T-cell (primary cell): ENCODE results near the gene SYNE1. TPM values are rescaled to one million over a fixed set of nuclear protein-coding genes. Genes with fewer than 3 reads are reported as not detected.

ENCODE experiments used
- ATAC-seq, 4 experiments: fragments of 200-7000 bp in 3 of 4; fragments of 150-1000 bp in 1 of 4; cut with Tn5 transposase; replicated peaks in 1 of 4; 1 replicate in 3 of 4; 2 replicates in 1 of 4; pipeline ENCODE4 v1.10.0; 2021; ENCODE audit warnings: moderate library complexity in 3 of 4, mild to moderate bottlenecking in 2 of 4, moderate number of reproducible peaks in 1 of 4
- CTCF ChIA-PET, 2 donors: fragments of 300-600 bp; sonication (Branson Sonifier 250); formaldehyde crosslinking; loops; one replicate each; lab custom pipeline; 2022; ENCODE audit warnings: antibody characterized with exemption in 2 of 2; lab: Charles Lee
- POLR2A ChIA-PET, 2 donors: fragments of 300-600 bp; sonication (Branson Sonifier 250); formaldehyde crosslinking; loops; one replicate each; lab custom pipeline; 2022; ENCODE audit warnings: antibody characterized with exemption in 2 of 2; lab: Charles Lee
- DNase-seq, 35 experiments: peaks; one replicate each; pipeline versions ENCODE4 v3.0.0 to v3.0.0-alpha.2; 2013 to 2023
- H3K27ac ChIP-seq: one replicate; pipeline ENCODE4 v1.5.1; 2013; ENCODE audit warnings: low read length
- H3K27me3 ChIP-seq, 2 experiments: replicated peaks in 1 of 2; 1 replicate in 1 of 2; 2 replicates in 1 of 2; pipeline versions ENCODE4 v1.6.1 to v1.7.0; 2013; ENCODE audit warnings: low read length in 1 of 2, mixed read lengths in 1 of 2; ENCODE audit not compliant: control insufficient read depth in 2 of 2, insufficient read depth in 2 of 2; ENCODE audit errors: extremely low read depth in 1 of 2
- H3K36me3 ChIP-seq, 2 donors: 1 replicate in 1 of 2; 2 replicates in 1 of 2; pipeline versions ENCODE4 v1.6.1 to v1.7.0; 2013; ENCODE audit warnings: low read length in 1 of 2; ENCODE audit not compliant: control insufficient read depth in 2 of 2, insufficient read depth in 1 of 2; ENCODE audit errors: extremely low read depth in 1 of 2
- H3K4me1 ChIP-seq, 2 experiments: 1 replicate in 1 of 2; 2 replicates in 1 of 2; pipeline versions ENCODE4 v1.6.1 to v1.7.0; 2013; ENCODE audit warnings: low read length in 2 of 2, mixed read lengths in 1 of 2; ENCODE audit not compliant: insufficient read depth in 2 of 2, control insufficient read depth in 1 of 2; ENCODE audit errors: extremely low read depth in 1 of 2
- H3K4me3 ChIP-seq, 2 donors: 1 replicate in 1 of 2; 2 replicates in 1 of 2; pipeline versions ENCODE4 v1.5.1 to v1.7.0; 2013; ENCODE audit warnings: mild to moderate bottlenecking in 2 of 2, low read length in 1 of 2, moderate library complexity in 1 of 2; ENCODE audit not compliant: control insufficient read depth in 1 of 2; ENCODE audit errors: extremely low read depth in 1 of 2
- H3K9me3 ChIP-seq: 2 replicates; pipeline ENCODE4 v1.7.0; 2013
- H3K27ac Mint-ChIP-seq, 2 donors: one replicate each; pipeline ENCODE4 v1.8.0; 2020 to 2021; ENCODE audit warnings: mild to moderate bottlenecking in 2 of 2, mixed read lengths in 2 of 2
- H3K27me3 Mint-ChIP-seq, 2 donors: one replicate each; pipeline ENCODE4 v1.8.0; 2021 to 2022; ENCODE audit warnings: mixed read lengths in 2 of 2
- H3K36me3 Mint-ChIP-seq: one replicate; pipeline ENCODE4 v1.8.0; 2021; ENCODE audit warnings: mixed read lengths
- H3K4me1 Mint-ChIP-seq, 3 donors: one replicate each; pipeline ENCODE4 v1.8.0; 2020 to 2022; ENCODE audit warnings: mixed read lengths in 3 of 3, mild to moderate bottlenecking in 1 of 3
- H3K4me3 Mint-ChIP-seq, 3 donors: one replicate each; pipeline ENCODE4 v1.8.0; 2020 to 2022; ENCODE audit warnings: mild to moderate bottlenecking in 3 of 3, mixed read lengths in 3 of 3, moderate library complexity in 3 of 3
- H3K9me3 Mint-ChIP-seq, 3 donors: one replicate each; pipeline ENCODE4 v1.8.0; 2020 to 2022; ENCODE audit warnings: mixed read lengths in 3 of 3
- WGBS: methylation state at CpG from one replicate; pipeline ENCODE4 v1.1.5; 2013; ENCODE audit warnings: missing lambda C conversion rate; ENCODE audit not compliant: insufficient coverage; 5-methylcytosine and 5-hydroxymethylcytosine counted together
- total RNA-seq, 35 experiments: library from RNA in 6 of 35; stranded (reverse) in 6 of 35; fragments of 120-200 nt in 1 of 35; gene quantifications; one replicate each; pipeline versions ENCODE4 v1.2.1 to v1.2.4 and lab custom pipeline; 2013 to 2026

Gene SYNE1
- total RNA-seq, 5 donors from 2014 or later (not counting 1 experiment from before 2014, with no cell fraction given), result 174 to 235 (median 192) TPM

DNA sequence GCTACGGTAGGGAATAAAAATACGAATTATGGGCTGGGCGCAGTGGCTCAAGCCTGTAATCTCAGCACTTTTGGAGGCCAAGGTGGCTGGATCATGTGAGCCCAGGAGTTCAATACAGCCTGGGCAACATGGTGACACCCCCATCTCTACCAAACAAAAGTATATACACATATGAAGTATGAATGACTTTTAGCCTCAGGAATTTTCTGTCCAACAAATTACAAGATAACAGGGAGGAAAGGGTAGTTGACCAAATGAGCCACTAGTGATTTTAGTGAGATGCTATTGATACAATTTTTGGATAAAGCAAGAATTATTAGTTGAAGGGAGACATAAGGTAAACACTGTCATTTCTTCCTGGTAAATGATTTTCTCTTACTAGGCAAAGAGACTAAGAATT, 328.2 kb downstream of the SYNE1 start:
- 100% methylated on average over 1 of the region's 3 CpGs for WGBS

DNA sequence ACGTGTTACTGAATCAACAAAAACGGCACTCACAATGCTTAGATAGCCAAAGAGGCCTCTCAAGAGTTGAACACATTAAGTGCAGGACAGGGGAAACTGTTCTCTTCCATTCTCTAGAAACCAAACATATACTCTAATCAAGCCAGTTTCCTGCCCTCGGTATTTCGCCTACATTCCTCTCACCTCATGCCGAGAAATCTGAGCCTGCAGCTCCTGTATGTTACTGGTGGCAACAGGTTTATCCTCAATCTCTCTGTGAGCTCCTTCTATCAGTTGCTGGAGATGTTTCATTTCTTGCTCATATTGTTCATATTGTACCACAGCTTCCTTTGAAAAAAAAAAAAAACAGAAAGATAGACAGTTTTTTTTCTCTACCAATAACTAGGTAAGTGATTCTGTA, 328.9 kb downstream of the SYNE1 start:
- H3K27ac Mint-ChIP-seq, result peak overlapping the region in 1 of 2 donors; percentile 58
- no peak overlapping the region for H3K4me3 Mint-ChIP-seq
- ChIA-PET CTCF (interaction anchor here (0.6 to 0.7 kb wide), 4 partner anchors 9 to 590 kb away, joined by 3 read pairs; no protein-coding TSS in a partner anchor), POLR2A (no interaction called here)
- peaks cover 15 to 24% of the 10 kb centered on the region in 2 experiments for H3K4me1 ChIP-seq
- no peaks in the 10 kb centered on the region for H3K9me3 Mint-ChIP-seq
- no peaks in the 10 kb centered on the region for H3K27me3 Mint-ChIP-seq
- peaks cover 0 to 3% of the 10 kb centered on the region in 2 donors for H3K36me3 ChIP-seq
- DNase-seq, result no peak
- no CpG with 5 or more reads among the region's 5 CpGs for WGBS
- no peaks in the 10 kb centered on the region for H3K36me3 Mint-ChIP-seq
- no peak overlapping the region for H3K27ac ChIP-seq
- ATAC-seq, result no peak
- H3K4me1 Mint-ChIP-seq, result peaks cover 22 to 37% (median 31%) of the 10 kb centered on the region in 3 donors
- H3K27me3 ChIP-seq, result no peaks in the 10 kb centered on the region
- no peak overlapping the region for H3K4me3 ChIP-seq
- no peaks in the 10 kb centered on the region for H3K9me3 ChIP-seq

More for the DNA sequence above, 328.2 kb downstream of the SYNE1 start:
- no peak for ATAC-seq
- Mint-ChIP-seq H3K36me3 (no peaks in the 10 kb centered on the region), H3K9me3 (no peaks in the 10 kb centered on the region), H3K27me3 (no peaks in the 10 kb centered on the region), H3K4me3 (no peak overlapping the region), H3K4me1 (peaks cover 22 to 37% (median 31%) of the 10 kb centered on the region in 3 donors), H3K27ac (peak overlapping the region in 1 of 2 donors; percentile 74)
- ChIA-PET CTCF (interaction anchor here in 1 of 2 donors (1.0 to 2.7 kb wide), 3 partner anchors 8 to 30 kb away, joined by 4 to 12 read pairs (median 6); no protein-coding TSS in a partner anchor), POLR2A (no interaction called here)
- Histone ChIP-seq H3K27me3 (no peaks in the 10 kb centered on the region), H3K36me3 (peaks cover 0 to 3% of the 10 kb centered on the region in 2 donors), H3K4me1 (peaks cover 15 to 24% of the 10 kb centered on the region in 2 experiments), H3K9me3 (no peaks in the 10 kb centered on the region), H3K4me3 (no peak overlapping the region), H3K27ac (no peak overlapping the region)
- no peak for DNase-seq

DNA sequence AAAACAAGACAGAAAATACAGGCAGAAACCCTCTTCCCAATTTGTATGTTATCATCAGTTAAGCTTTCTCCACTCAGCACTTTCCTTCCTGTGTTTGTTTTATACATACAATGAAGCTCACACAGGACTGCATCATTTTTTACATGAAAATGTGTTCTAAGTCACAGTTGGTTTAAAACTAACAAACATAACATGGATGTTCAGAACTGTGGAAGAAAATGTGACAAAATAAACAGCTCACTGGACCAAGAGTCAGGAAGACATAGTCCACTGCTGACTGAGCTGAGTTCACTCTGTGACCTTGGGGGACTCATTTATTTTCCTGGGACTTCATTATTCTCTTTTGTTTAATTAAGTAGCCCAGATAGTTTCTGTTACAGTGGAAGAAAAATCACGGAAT, 331.5 kb downstream of the SYNE1 start:
- H3K27ac Mint-ChIP-seq, result peak overlapping the region in 1 of 2 donors; percentile 20
- no peaks in the 10 kb centered on the region for H3K36me3 Mint-ChIP-seq
- ChIA-PET CTCF (interaction anchor here in 1 of 2 donors (0.8 kb wide), 1 partner anchor 33 kb away, joined by 4 read pairs; no protein-coding TSS in a partner anchor), POLR2A (no interaction called here)
- Histone ChIP-seq H3K9me3 (no peaks in the 10 kb centered on the region), H3K27me3 (no peaks in the 10 kb centered on the region), H3K36me3 (peaks cover 0 to 3% of the 10 kb centered on the region in 2 donors), H3K4me3 (no peak overlapping the region), H3K4me1 (peaks cover 11 to 26% of the 10 kb centered on the region in 2 experiments), H3K27ac (no peak overlapping the region)
- no peak overlapping the region for H3K4me3 Mint-ChIP-seq
- H3K27me3 Mint-ChIP-seq, result no peaks in the 10 kb centered on the region
- WGBS, result no CpG with 5 or more reads among the region's 1 CpG
- H3K4me1 Mint-ChIP-seq, result peaks cover 26 to 40% (median 40%) of the 10 kb centered on the region in 3 donors
- no peaks in the 10 kb centered on the region for H3K9me3 Mint-ChIP-seq
- no peak for DNase-seq
- no peak for ATAC-seq

DNA sequence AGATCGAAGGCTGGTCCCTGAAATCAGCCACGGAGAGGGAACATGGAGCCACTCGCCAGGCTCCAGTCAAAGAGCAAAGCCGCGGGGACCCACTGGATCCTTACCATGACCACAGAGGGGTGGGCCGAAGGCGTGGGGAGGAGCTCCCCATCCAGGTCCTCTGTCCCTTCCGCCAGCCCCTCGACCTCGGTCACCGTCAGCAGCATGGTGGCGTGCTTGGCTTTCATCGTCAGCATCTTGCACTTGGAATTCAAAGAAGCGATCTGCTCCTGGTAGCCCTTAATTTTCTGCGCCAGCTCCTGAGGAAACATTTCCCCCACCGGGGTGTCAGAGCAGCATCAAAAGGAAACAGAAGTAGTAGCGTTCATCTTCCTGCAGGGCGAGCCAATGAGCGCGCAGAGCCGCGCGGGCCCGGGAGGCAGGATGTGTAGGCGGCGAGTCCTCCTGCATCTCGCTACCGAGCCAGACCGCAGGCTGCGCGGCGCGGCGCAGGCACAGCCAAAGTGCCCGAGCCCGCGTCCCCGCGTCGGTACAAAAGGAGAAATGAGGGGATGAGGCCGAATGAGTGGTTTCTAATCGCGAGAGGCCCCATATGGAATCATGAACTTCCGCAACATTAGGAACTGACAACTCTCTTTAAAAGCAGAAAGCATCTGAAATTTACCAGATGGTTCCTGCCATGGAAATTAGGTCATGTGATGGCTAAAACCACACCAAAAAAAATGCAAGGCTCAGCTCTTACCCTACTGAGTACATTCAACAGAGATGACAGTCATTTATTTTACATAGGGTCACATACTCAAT, 335.2 kb downstream of the SYNE1 start:
- ATAC-seq (peak; percentile 98), DNase-seq (peak; percentile 78 to 93 (median 86))
- Histone ChIP-seq H3K9me3 (no peaks in the 10 kb centered on the region), H3K4me1 (peaks cover 12 to 27% of the 10 kb centered on the region in 2 experiments), H3K27ac (peak overlapping the region; percentile 77), H3K36me3 (no peaks in the 10 kb centered on the region), H3K27me3 (no peaks in the 10 kb centered on the region), H3K4me3 (peak overlapping the region; percentile 92 to 99)
- H3K9me3 Mint-ChIP-seq, result no peaks in the 10 kb centered on the region
- peak overlapping the region; percentile 97 to 100 (median 100) for H3K4me3 Mint-ChIP-seq
- no peaks in the 10 kb centered on the region for H3K27me3 Mint-ChIP-seq
- peak overlapping the region; percentile 100 for H3K27ac Mint-ChIP-seq
- H3K36me3 Mint-ChIP-seq, result peaks cover 3% of the 10 kb centered on the region
- H3K4me1 Mint-ChIP-seq, result peaks cover 33 to 44% (median 41%) of the 10 kb centered on the region in 3 donors
- CTCF ChIA-PET, result interaction anchor here (0.6 to 3.5 kb wide), 21 partner anchors 8 to 611 kb away, joined by 3 to 56 read pairs (median 4); no protein-coding TSS in a partner anchor
- POLR2A ChIA-PET, result interaction anchor here (0.5 to 0.8 kb wide), 2 partner anchors 19 to 683 kb away, joined by 3 to 10 read pairs; no protein-coding TSS in a partner anchor
- 0% methylated on average over 42 of the region's 44 CpGs for WGBS

DNA sequence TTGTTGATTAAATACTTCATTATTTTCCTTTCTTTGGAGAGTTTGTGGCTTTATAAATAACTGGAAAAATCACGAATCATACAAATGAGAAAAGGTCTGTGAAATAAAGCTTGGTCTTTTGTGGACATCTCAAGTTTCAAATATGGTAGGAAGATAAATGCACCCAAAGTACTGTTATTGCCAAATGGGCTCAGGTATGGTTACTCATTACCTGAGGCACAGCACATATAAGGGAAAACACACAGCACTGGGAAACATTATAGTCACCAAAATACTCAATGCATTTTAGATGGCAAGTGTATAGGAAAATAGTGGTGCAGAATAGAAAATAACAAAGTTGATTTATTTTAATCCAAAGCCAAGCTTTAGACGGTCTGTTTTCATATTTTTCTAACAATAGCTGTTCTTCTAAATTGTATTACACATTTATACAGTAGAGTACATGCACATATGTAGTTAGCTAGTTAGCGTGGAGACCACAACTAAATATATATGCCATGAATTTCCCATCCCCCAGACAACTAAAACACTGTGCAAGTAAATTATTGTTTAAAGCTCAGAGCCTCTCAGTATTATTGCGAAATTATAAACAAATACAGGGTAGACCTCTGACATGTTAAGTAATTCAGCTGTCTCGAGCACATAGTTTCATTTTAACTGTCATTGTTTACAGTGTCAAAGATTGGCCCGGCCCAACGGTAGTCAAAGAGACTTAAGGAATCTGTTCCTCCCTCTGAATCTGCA, 336.0 kb downstream of the SYNE1 start:
- Mint-ChIP-seq H3K9me3 (no peaks in the 10 kb centered on the region), H3K4me3 (peak overlapping the region; percentile 97 to 100 (median 100)), H3K36me3 (peaks cover 5% of the 10 kb centered on the region), H3K27ac (peak overlapping the region; percentile 100), H3K27me3 (no peaks in the 10 kb centered on the region), H3K4me1 (peaks cover 39 to 50% (median 48%) of the 10 kb centered on the region in 3 donors)
- ChIA-PET POLR2A (interaction anchor here in 1 of 2 donors (0.8 kb wide), 1 partner anchor 18 kb away, joined by 3 read pairs; no protein-coding TSS in a partner anchor), CTCF (interaction anchor here (0.6 to 3.5 kb wide), 22 partner anchors 8 to 611 kb away, joined by 3 to 56 read pairs (median 4); no protein-coding TSS in a partner anchor)
- DNase-seq (peak in 2 of 35 experiments; percentile 7 to 24), ATAC-seq (peak; percentile 45 to 54 (median 52))
- Histone ChIP-seq H3K9me3 (no peaks in the 10 kb centered on the region), H3K36me3 (no peaks in the 10 kb centered on the region), H3K4me3 (peak overlapping the region; percentile 92 to 99), H3K27ac (peak overlapping the region; percentile 77), H3K27me3 (no peaks in the 10 kb centered on the region), H3K4me1 (peaks cover 13 to 27% of the 10 kb centered on the region in 2 experiments)
- 0% methylated on average over 3 of the region's 7 CpGs for WGBS
